Gastroesophageal sphincter (tissue), 3 donors: ENCODE measurements around the gene COQ10B.
"Not testable (repeated sequence)": the region's sequence is repeated elsewhere in the genome, so short reads cannot be mapped to it uniquely, and the experiment has no call there.

Source experiments
- CTCF ChIP-seq, 4 experiments: fragments of 200-600 bp in 2 of 4; fragments of 450-650 bp in 2 of 4; sonication (generic) in 1 of 4; IDR thresholded peaks; one replicate each; pipeline ENCODE4 v1.5.1; 2017 to 2019; ENCODE audit warnings: antibody characterized with exemption in 4 of 4, mild to moderate bottlenecking in 2 of 4, moderate library complexity in 2 of 4
- POLR2A ChIP-seq, 2 donors: fragments of 450-650 bp; IDR thresholded peaks; one replicate each; pipeline ENCODE4 v1.6.1; 2017; ENCODE audit warnings: antibody characterized with exemption in 2 of 2, mild to moderate bottlenecking in 2 of 2, moderate library complexity in 1 of 2
- POLR2AphosphoS5 ChIP-seq: sonication (generic); formaldehyde crosslinking; IDR thresholded peaks from one replicate; pipeline ENCODE4 v1.6.1; 2017; ENCODE audit warnings: antibody characterized with exemption

GRCh38 chr2:197484248-197484647 is 30.9 kb downstream of the COQ10B start:
- not testable (repeated sequence) for TF ChIP-seq CTCF (IDR thresholded peaks at IDR 0.05); POLR2A (IDR thresholded peaks at IDR 0.05); POLR2AphosphoS5
